Kidney epithelial cell (primary cell): ENCODE results near the gene ODAD4. TPM values are rescaled to one million over a fixed set of nuclear protein-coding genes. Genes with fewer than 3 reads are reported as not detected.

Source experiments
- DNase-seq: peaks from one replicate; pipeline ENCODE4 v3.0.0-alpha.2; 2010; ENCODE audit warnings: low read depth
- H3K27me3 ChIP-seq: 2 replicates; pipeline ENCODE4 v1.6.0; 2011; ENCODE audit warnings: low read length; ENCODE audit not compliant: control insufficient read depth, insufficient read depth
- H3K36me3 ChIP-seq: 2 replicates; pipeline ENCODE4 v1.5.1; 2011; ENCODE audit warnings: low read length; ENCODE audit not compliant: control insufficient read depth, insufficient read depth
- H3K4me3 ChIP-seq: 2 replicates; pipeline ENCODE4 v1.5.1; 2011; ENCODE audit warnings: low read depth, mild to moderate bottlenecking, control low read depth, low read length
- CTCF ChIP-seq: IDR thresholded peaks from 2 replicates; pipeline ENCODE4 v1.5.1; 2011; ENCODE audit warnings: mild to moderate bottlenecking, moderate library complexity, low read length, control low read depth, inconsistent platforms; ENCODE audit not compliant: insufficient read depth, poor library complexity, severe bottlenecking
- total RNA-seq: library from RNA; depleted of rRNA; stranded (reverse); fragments of >200 nt; gene quantifications from 2 replicates; pipeline ENCODE4 v1.2.3, GENCODE V29; 2015

Gene ODAD4
- total RNA-seq, 1 donor from 2014 or later: 0.84 TPM

GRCh38 chr17:41932816-41933389 is 2.5 kb downstream of the ODAD4 start:
- Histone ChIP-seq H3K27me3 (no peaks in the 10 kb centered on the region), H3K4me3 (no peak overlapping the region), H3K36me3 (no peaks in the 10 kb centered on the region)
- no peak for DNase-seq
- TF ChIP-seq CTCF: no peak

GRCh38 chr17:41935641-41936040 is 5.2 kb downstream of the ODAD4 start:
- no peak for DNase-seq
- no peak for TF ChIP-seq CTCF
- no peak overlapping the region for H3K4me3 ChIP-seq
- H3K36me3 ChIP-seq: no peaks in the 10 kb centered on the region
- H3K27me3 ChIP-seq: no peaks in the 10 kb centered on the region

DNA sequence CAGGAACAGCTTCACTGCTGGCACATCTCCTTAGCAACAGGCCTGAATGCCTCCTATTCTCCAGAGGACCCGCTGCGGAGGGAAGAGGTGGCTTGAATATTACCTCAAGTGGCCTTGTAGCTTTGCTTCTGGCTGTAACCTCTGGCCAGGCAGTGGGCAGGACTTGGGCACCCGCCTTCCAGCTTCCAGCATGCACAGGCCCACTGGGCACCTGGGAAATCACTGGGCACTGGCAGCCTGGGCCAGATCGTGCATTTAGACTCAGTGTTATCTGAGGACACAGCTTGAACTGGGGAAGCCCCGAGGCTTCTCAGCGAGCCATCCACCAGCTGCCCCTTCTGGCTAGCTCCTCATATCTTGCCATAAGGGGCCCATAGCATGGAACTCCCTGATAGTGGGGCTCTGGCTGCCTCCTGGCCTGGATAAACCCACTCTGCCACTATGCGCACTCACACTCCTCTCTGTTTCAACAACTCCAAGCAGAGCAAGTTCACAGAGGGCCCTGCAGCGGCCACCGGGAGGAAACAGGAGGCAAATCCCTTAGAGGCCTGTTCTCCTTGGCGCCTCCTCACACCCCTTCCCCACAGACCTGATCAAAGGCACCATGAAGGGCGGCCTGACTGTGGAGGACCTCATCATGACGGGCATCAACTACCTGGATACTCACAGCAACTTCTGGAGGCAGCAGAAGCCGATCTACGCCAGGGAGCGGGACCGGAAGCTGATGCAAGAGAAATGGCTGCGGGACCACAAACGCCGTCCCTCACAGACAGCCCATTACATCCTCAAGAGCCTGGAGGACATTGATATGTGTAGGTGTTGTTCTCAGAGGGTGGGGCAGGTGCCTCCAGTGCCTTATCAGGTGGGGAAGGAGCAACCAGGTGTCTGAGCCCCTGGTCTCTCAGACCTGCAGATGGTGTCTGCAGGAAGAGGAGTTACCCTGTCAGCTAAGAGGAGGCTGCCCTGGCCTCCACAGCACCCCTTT is 7.8 kb downstream of the ODAD4 start:
- Histone ChIP-seq H3K27me3 (no peaks in the 10 kb centered on the region), H3K4me3 (no peak overlapping the region), H3K36me3 (no peaks in the 10 kb centered on the region)
- DNase-seq: no peak
- TF ChIP-seq CTCF: no peak

- no peak overlapping the region for H3K4me3 ChIP-seq
- no peak for DNase-seq
- H3K36me3 ChIP-seq: no peaks in the 10 kb centered on the region
- TF ChIP-seq CTCF: no peak
- H3K27me3 ChIP-seq: no peaks in the 10 kb centered on the region
Observed at GRCh38 chr17:41939044-41939692, 8.8 kb downstream of the ODAD4 start.

GRCh38 chr17:41939693-41940090 is 9.3 kb downstream of the ODAD4 start:
- no peak for DNase-seq
- no peak for TF ChIP-seq CTCF
- Histone ChIP-seq H3K36me3 (no peaks in the 10 kb centered on the region), H3K4me3 (no peak overlapping the region), H3K27me3 (no peaks in the 10 kb centered on the region)
